Thoracic aorta (tissue), 2 donors: ENCODE measurements around the gene MAPRE3. TPM values are rescaled to one million over a fixed set of nuclear protein-coding genes. Genes with fewer than 3 reads are reported as not detected.

Source experiments
- ATAC-seq: fragments of 150-250 bp; one replicate; pipeline ENCODE4 v1.8.0; 2017; ENCODE audit warnings: low read depth; ENCODE audit not compliant: insufficient number of reproducible peaks, low FRiP score
- DNase-seq: peaks from one replicate; pipeline ENCODE4 v3.0.0-alpha.2; 2020; ENCODE audit warnings: low spot score
- H3K27ac ChIP-seq, 2 donors: fragments of 200-600 bp; sonication (generic); 1 replicate in 1 of 2; 2 replicates in 1 of 2; pipeline ENCODE4 v1.5.1; 2016; ENCODE audit warnings: mild to moderate bottlenecking in 2 of 2, moderate library complexity in 2 of 2
- H3K27me3 ChIP-seq: fragments of 200-600 bp; sonication (generic); replicated peaks from 2 replicates; pipeline ENCODE4 v1.6.0; 2016; ENCODE audit warnings: mild to moderate bottlenecking; ENCODE audit not compliant: insufficient read depth
- H3K36me3 ChIP-seq: fragments of 200-600 bp; sonication (generic); one replicate; pipeline ENCODE4 v1.5.1; 2016
- H3K4me1 ChIP-seq, 2 donors: fragments of 200-600 bp; sonication (generic); 1 replicate in 1 of 2; 2 replicates in 1 of 2; pipeline versions ENCODE4 v1.5.1 to v1.6.0; 2016; ENCODE audit warnings: low read depth in 2 of 2, mild to moderate bottlenecking in 1 of 2; ENCODE audit not compliant: control insufficient read depth in 1 of 2
- H3K4me3 ChIP-seq: fragments of 200-600 bp; sonication (generic); 2 replicates; pipeline ENCODE4 v1.5.1; 2016; ENCODE audit warnings: mild to moderate bottlenecking
- H3K9me3 ChIP-seq: fragments of 200-600 bp; sonication (generic); 2 replicates; pipeline ENCODE4 v1.5.1; 2016
- total RNA-seq, 2 donors: library from RNA; depleted of rRNA; stranded (reverse); fragments of >200 nt; gene quantifications; one replicate each; pipeline versions ENCODE4 v1.1.0 to v1.2.3, GENCODE V29; 2016
- TF ChIP-seq, protein P1 (sequence below): fragments of 200-600 bp; sonication (generic); IDR thresholded peaks from one replicate; pipeline ENCODE4 v1.5.1; 2019; ENCODE audit warnings: antibody characterized with exemption

MAPRE3 gene
- total RNA-seq, 2 donors from 2014 or later = 9.1 to 29.9 TPM

- TF ChIP-seq, protein P1, sequence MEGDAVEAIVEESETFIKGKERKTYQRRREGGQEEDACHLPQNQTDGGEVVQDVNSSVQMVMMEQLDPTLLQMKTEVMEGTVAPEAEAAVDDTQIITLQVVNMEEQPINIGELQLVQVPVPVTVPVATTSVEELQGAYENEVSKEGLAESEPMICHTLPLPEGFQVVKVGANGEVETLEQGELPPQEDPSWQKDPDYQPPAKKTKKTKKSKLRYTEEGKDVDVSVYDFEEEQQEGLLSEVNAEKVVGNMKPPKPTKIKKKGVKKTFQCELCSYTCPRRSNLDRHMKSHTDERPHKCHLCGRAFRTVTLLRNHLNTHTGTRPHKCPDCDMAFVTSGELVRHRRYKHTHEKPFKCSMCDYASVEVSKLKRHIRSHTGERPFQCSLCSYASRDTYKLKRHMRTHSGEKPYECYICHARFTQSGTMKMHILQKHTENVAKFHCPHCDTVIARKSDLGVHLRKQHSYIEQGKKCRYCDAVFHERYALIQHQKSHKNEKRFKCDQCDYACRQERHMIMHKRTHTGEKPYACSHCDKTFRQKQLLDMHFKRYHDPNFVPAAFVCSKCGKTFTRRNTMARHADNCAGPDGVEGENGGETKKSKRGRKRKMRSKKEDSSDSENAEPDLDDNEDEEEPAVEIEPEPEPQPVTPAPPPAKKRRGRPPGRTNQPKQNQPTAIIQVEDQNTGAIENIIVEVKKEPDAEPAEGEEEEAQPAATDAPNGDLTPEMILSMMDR = no peak
- Histone ChIP-seq H3K27me3 (no peaks in the 10 kb centered on the region), H3K4me3 (no peak overlapping the region)
These were observed 82.9 kb downstream of the MAPRE3 start for GRCh38 chr2:27053321-27053720.

GRCh38 chr2:27053776-27054175, 83.3 kb downstream of the MAPRE3 start:
- Histone ChIP-seq H3K27me3 (no peaks in the 10 kb centered on the region), H3K4me3 (no peak overlapping the region), H3K27ac (no peak overlapping the region), H3K36me3 (peaks cover 29% of the 10 kb centered on the region), H3K4me1 (peaks cover 5 to 15% of the 10 kb centered on the region in 2 donors), H3K9me3 (no peaks in the 10 kb centered on the region)
- DNase-seq (no peak), ATAC-seq (no peak)
- TF ChIP-seq, protein P1 = no peak

More at GRCh38 chr2:27053321-27053720, 82.9 kb downstream of the MAPRE3 start:
- DNase-seq (no peak), ATAC-seq (no peak)
- Histone ChIP-seq H3K27ac (no peak overlapping the region), H3K4me1 (peaks cover 5 to 15% of the 10 kb centered on the region in 2 donors), H3K9me3 (no peaks in the 10 kb centered on the region), H3K36me3 (peaks cover 29% of the 10 kb centered on the region)

DNA sequence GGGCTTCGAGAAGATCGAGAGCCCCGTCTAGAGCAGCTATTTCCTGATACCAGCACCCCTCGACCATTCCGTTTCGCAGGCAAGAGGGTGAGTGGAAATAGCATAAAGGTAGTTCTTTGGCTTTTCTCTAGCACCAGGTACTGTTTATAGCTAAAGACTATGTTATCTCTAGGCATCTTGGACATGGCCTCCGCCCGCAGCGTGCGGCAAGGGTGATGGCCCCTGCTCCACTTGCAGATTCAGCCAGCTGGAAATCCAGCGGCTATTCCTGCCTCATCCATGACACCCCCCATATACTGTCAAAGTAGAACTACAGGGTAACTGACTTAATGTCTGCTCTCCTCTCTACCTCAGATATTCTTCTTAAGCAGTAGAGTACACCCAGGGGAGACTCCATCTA, 84.3 kb downstream of the MAPRE3 start:
- TF ChIP-seq, protein P1 = no peak
- H3K4me1 ChIP-seq = peaks cover 0 to 9% of the 10 kb centered on the region in 2 donors
- no peak overlapping the region for H3K4me3 ChIP-seq
- H3K27me3 ChIP-seq = no peaks in the 10 kb centered on the region
- DNase-seq (no peak), ATAC-seq (no peak)
- peaks cover 30% of the 10 kb centered on the region for H3K36me3 ChIP-seq
- H3K27ac ChIP-seq = no peak overlapping the region
- H3K9me3 ChIP-seq = no peaks in the 10 kb centered on the region

GRCh38 chr2:27057184-27057583, 86.7 kb downstream of the MAPRE3 start:
- H3K36me3 ChIP-seq = peaks cover 34% of the 10 kb centered on the region
- H3K27ac ChIP-seq = no peak overlapping the region
- no peak overlapping the region for H3K4me3 ChIP-seq
- no peak for ATAC-seq
- no peak for DNase-seq
- H3K4me1 ChIP-seq = peaks cover 0 to 4% of the 10 kb centered on the region in 2 donors
- TF ChIP-seq, protein P1 = no peak
- H3K9me3 ChIP-seq = no peaks in the 10 kb centered on the region
- no peaks in the 10 kb centered on the region for H3K27me3 ChIP-seq

DNA sequence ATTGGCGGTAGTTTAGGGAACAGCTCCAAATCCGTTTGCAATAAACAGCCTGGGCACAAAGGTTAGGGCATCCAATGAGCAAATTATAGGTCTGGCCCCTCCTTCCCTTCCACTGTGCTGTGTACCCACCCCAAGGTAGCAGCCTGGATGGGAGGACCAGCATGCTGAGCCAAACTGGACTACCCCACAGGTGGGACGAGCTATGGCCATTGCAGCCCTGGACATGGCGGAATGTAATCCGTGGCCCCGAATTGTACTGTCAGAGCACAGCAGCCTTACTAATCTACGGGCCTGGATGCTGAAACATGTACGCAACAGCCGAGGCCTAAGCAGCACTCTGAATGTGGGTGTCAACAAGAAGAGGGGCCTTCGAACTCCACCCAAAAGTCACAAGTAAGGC, 87.8 kb downstream of the MAPRE3 start:
- DNase-seq (no peak), ATAC-seq (no peak)
- no peak overlapping the region for H3K4me3 ChIP-seq
- TF ChIP-seq, protein P1 = no peak
- no peak overlapping the region for H3K27ac ChIP-seq
- no peaks in the 10 kb centered on the region for H3K9me3 ChIP-seq
- H3K27me3 ChIP-seq = no peaks in the 10 kb centered on the region
- H3K4me1 ChIP-seq = no peaks in the 10 kb centered on the region
- H3K36me3 ChIP-seq = peaks cover 40% of the 10 kb centered on the region
